ENCODE measurements around the gene NOD2. TPM values are rescaled to one million over a fixed set of nuclear protein-coding genes. Genes with fewer than 3 reads are reported as not detected.

Gene NOD2
- total RNA-seq, 1 experiment from 2014 or later, result 0.70 TPM

GRCh38 chr16:50692644-50692998, 785 bp upstream of the NOD2 start:
- Histone ChIP-seq H3K9me3 (ENCODE audit: insufficient read depth, low read depth) (no peaks in the 10 kb centered on the region), H2AFZ (no peak overlapping the region), H3F3A (ENCODE audit: insufficient read depth, low read depth) (no peaks in the 10 kb centered on the region; the same call in 1 of the 2 replicates), H3K9me2 (ENCODE audit: insufficient read depth) (no peaks in the 10 kb centered on the region), H3K27me3 (ENCODE audit: insufficient read depth, low read depth) (no peaks in the 10 kb centered on the region), H3K4me3 (no peak overlapping the region), H3K79me2 (ENCODE audit: low read depth) (no peaks in the 10 kb centered on the region), H3K4me1 (replicated peaks; ENCODE audit: insufficient read depth) (peaks cover 9% of the 10 kb centered on the region), H3K27ac (no peak overlapping the region), H4K20me1 (ENCODE audit: insufficient read depth) (no peaks in the 10 kb centered on the region), H3K4me2 (no peak overlapping the region), H3K36me3 (ENCODE audit: low read depth) (no peaks in the 10 kb centered on the region)
- DNase-seq, result no peak
- TF ChIP-seq CTCF (conservative IDR thresholded peaks at IDR 0.05) (no peak), EZH2 (IDR thresholded peaks at IDR 0.05; ENCODE audit: low read depth) (no peak)
- no TSS peak for BruUV-seq (replicated peaks)
- ChIA-PET CTCF (no interaction called here), POLR2A (ENCODE audit: unreplicated experiment) (no interaction called here)
- intact Hi-C loops (cut with micrococcal nuclease; ENCODE audit: unreplicated experiment), result no loop called here

- Histone ChIP-seq H3K4me2 (no peak overlapping the region), H4K20me1 (ENCODE audit: insufficient read depth) (no peaks in the 10 kb centered on the region), H3K4me3 (no peak overlapping the region), H3K36me3 (ENCODE audit: low read depth) (no peaks in the 10 kb centered on the region), H2AFZ (no peak overlapping the region), H3K4me1 (replicated peaks; ENCODE audit: insufficient read depth) (peaks cover 10% of the 10 kb centered on the region), H3K9me2 (ENCODE audit: insufficient read depth) (no peaks in the 10 kb centered on the region), H3K27me3 (ENCODE audit: insufficient read depth, low read depth) (no peaks in the 10 kb centered on the region), H3K9me3 (ENCODE audit: insufficient read depth, low read depth) (no peaks in the 10 kb centered on the region), H3K27ac (no peak overlapping the region), H3F3A (ENCODE audit: insufficient read depth, low read depth) (no peaks in the 10 kb centered on the region; the same call in 1 of the 2 replicates), H3K79me2 (ENCODE audit: low read depth) (no peaks in the 10 kb centered on the region)
- ChIA-PET POLR2A (ENCODE audit: unreplicated experiment) (no interaction called here), CTCF (no interaction called here)
- TF ChIP-seq EZH2 (IDR thresholded peaks at IDR 0.05; ENCODE audit: low read depth), result no peak
- no peak for TF ChIP-seq CTCF (conservative IDR thresholded peaks at IDR 0.05)
- DNase-seq, result no peak
- BruUV-seq (replicated peaks), result no TSS peak
- intact Hi-C loops (cut with micrococcal nuclease; ENCODE audit: unreplicated experiment), result no loop called here
Observed at GRCh38 chr16:50694206-50694605, 800 bp downstream of the NOD2 start.

GRCh38 chr16:50695017-50696000, 1.9 kb downstream of the NOD2 start:
- BruUV-seq (replicated peaks), result no TSS peak
- ChIA-PET CTCF (no interaction called here), POLR2A (ENCODE audit: unreplicated experiment) (no interaction called here)
- intact Hi-C loops (cut with micrococcal nuclease; ENCODE audit: unreplicated experiment), result no loop called here
- no peaks in the 10 kb centered on the region for H3K36me3 ChIP-seq (ENCODE audit: low read depth)
- no peak overlapping the region for H3K4me2 ChIP-seq
- H3K9me3 ChIP-seq (ENCODE audit: insufficient read depth, low read depth), result no peaks in the 10 kb centered on the region
- no peaks in the 10 kb centered on the region for H3K79me2 ChIP-seq (ENCODE audit: low read depth)
- no peak overlapping the region for H2AFZ ChIP-seq
- H3F3A ChIP-seq (ENCODE audit: insufficient read depth, low read depth), result no peaks in the 10 kb centered on the region; the same call in 1 of the 2 replicates
- no peaks in the 10 kb centered on the region for H3K9me2 ChIP-seq (ENCODE audit: insufficient read depth)
- no peak for DNase-seq
- H3K4me3 ChIP-seq, result no peak overlapping the region
- H4K20me1 ChIP-seq (ENCODE audit: insufficient read depth), result no peaks in the 10 kb centered on the region
- H3K4me1 ChIP-seq (replicated peaks; ENCODE audit: insufficient read depth), result peaks cover 19% of the 10 kb centered on the region
- H3K27ac ChIP-seq, result no peak overlapping the region
- TF ChIP-seq EZH2 (IDR thresholded peaks at IDR 0.05; ENCODE audit: low read depth) (no peak), CTCF (conservative IDR thresholded peaks at IDR 0.05) (no peak)
- H3K27me3 ChIP-seq (ENCODE audit: insufficient read depth, low read depth), result no peaks in the 10 kb centered on the region
